GM23338 (cell line): ENCODE measurements around the gene CHST11. TPM values are rescaled to one million over a fixed set of nuclear protein-coding genes. Genes with fewer than 3 reads are reported as not detected.

Source experiments
- ATAC-seq: fragments of 200-7000 bp; cut with Tn5 transposase; 3 replicates; pipeline ENCODE4 v1.9.1; 2020
- DNase-seq: peaks from one replicate; pipeline ENCODE4 v3.0.0-alpha.2; 2015; ENCODE audit warnings: low spot score
- H2AFZ ChIP-seq: fragments of 200-600 bp; sonication (generic); 2 replicates; pipeline ENCODE4 v1.8.0; 2016; ENCODE audit warnings: antibody characterized with exemption, mild to moderate bottlenecking, moderate library complexity
- H3F3A ChIP-seq: fragments of 200-600 bp; sonication (generic); replicated peaks from 2 replicates; pipeline ENCODE4 v1.8.0; 2017; ENCODE audit warnings: antibody characterized with exemption, mixed run types, low read depth
- H3K27ac ChIP-seq: fragments of 200-600 bp; sonication (generic); 2 replicates; pipeline ENCODE4 v1.6.1; 2016; ENCODE audit warnings: low read depth
- H3K27me3 ChIP-seq: fragments of 200-600 bp; sonication (generic); 2 replicates; pipeline ENCODE4 v1.8.0; 2016; ENCODE audit warnings: mild to moderate bottlenecking, mixed run types, moderate library complexity; ENCODE audit not compliant: insufficient read depth
- H3K36me3 ChIP-seq: fragments of 200-600 bp; sonication (generic); 2 replicates; pipeline ENCODE4 v1.8.0; 2016; ENCODE audit warnings: mild to moderate bottlenecking; ENCODE audit not compliant: insufficient read depth
- H3K4me1 ChIP-seq: fragments of 200-600 bp; sonication (generic); 2 replicates; pipeline ENCODE4 v1.8.0; 2016; ENCODE audit warnings: mild to moderate bottlenecking, moderate library complexity; ENCODE audit not compliant: insufficient read depth
- H3K4me2 ChIP-seq: fragments of 200-600 bp; sonication (generic); 2 replicates; pipeline ENCODE4 v1.7.1; 2017; ENCODE audit warnings: mixed run types
- H3K4me3 ChIP-seq: fragments of 200-600 bp; sonication (generic); 2 replicates; pipeline ENCODE4 v1.6.1; 2016; ENCODE audit warnings: mixed run types
- H3K79me2 ChIP-seq: fragments of 200-600 bp; sonication (generic); replicated peaks from 2 replicates; pipeline ENCODE4 v1.8.0; 2017; ENCODE audit warnings: mild to moderate bottlenecking; ENCODE audit not compliant: insufficient read depth
- H3K9me2 ChIP-seq: fragments of 200-600 bp; sonication (generic); 2 replicates; pipeline ENCODE4 v1.8.0; 2017; ENCODE audit not compliant: insufficient read depth
- H4K20me1 ChIP-seq: fragments of 200-600 bp; sonication (generic); replicated peaks from 2 replicates; pipeline ENCODE4 v1.8.0; 2017; ENCODE audit warnings: mild to moderate bottlenecking; ENCODE audit not compliant: insufficient read depth
- H3K27ac Mint-ChIP-seq: 2 replicates; pipeline ENCODE4 v1.8.0; 2020; ENCODE audit warnings: inconsistent platforms, mild to moderate bottlenecking, moderate library complexity, mixed read lengths
- H3K27me3 Mint-ChIP-seq: 3 replicates; pipeline ENCODE4 v1.8.0; 2022; ENCODE audit warnings: low read depth, mild to moderate bottlenecking, moderate library complexity, mixed read lengths, inconsistent platforms; ENCODE audit not compliant: insufficient read depth, poor library complexity
- H3K36me3 Mint-ChIP-seq: 3 replicates; pipeline ENCODE4 v1.8.0; 2021; ENCODE audit warnings: low read depth, mild to moderate bottlenecking, inconsistent platforms, moderate library complexity, mixed read lengths
- H3K4me1 Mint-ChIP-seq: 3 replicates; pipeline ENCODE4 v1.8.0; 2020; ENCODE audit warnings: mild to moderate bottlenecking, inconsistent platforms, mixed read lengths
- H3K4me3 Mint-ChIP-seq: 3 replicates; pipeline ENCODE4 v1.8.0; 2021; ENCODE audit warnings: moderate library complexity, mild to moderate bottlenecking, inconsistent platforms, mixed read lengths
- H3K9me3 Mint-ChIP-seq: 3 replicates; pipeline ENCODE4 v1.8.0; 2020; ENCODE audit warnings: moderate library complexity, mild to moderate bottlenecking, inconsistent platforms, mixed read lengths
- NANOG ChIP-seq: IDR thresholded peaks from 2 replicates; pipeline ENCODE4 v1.6.1; 2016; ENCODE audit warnings: antibody characterized with exemption, borderline replicate concordance
- POLR2AphosphoS5 ChIP-seq: IDR thresholded peaks from 2 replicates; pipeline ENCODE4 v1.6.1; 2016; ENCODE audit warnings: antibody characterized with exemption, low read depth
- STAT1 ChIP-seq: IDR thresholded peaks from one replicate; pipeline ENCODE4 v1.6.1; 2016; ENCODE audit warnings: antibody characterized with exemption; ENCODE audit not compliant: unreplicated experiment
- ZNF114 ChIP-seq: fragments of 250-450 bp; sonication (Bioruptor Pico); IDR thresholded peaks from 2 replicates; pipeline ENCODE4 v1.5.0; 2020; ENCODE audit warnings: mild to moderate bottlenecking, moderate library complexity
- ZNF462 ChIP-seq: fragments of 250-450 bp; sonication (Bioruptor Pico); IDR thresholded peaks from 2 replicates; pipeline ENCODE4 v1.5.0; 2020; ENCODE audit warnings: mild to moderate bottlenecking, moderate library complexity
- polyA plus RNA-seq: library from polyadenylated mRNA; unstranded; fragments of >200 nt; fragmentation: Nextera tagmentation; extraction: Ambion mirVana; gene quantifications from 2 replicates; pipeline ENCODE4 v1.2.1, GENCODE V29; 2016
- total RNA-seq: library from RNA; depleted of rRNA; stranded (reverse); fragments of >200 nt; shearing (Covaris generic); gene quantifications from 2 replicates; pipeline ENCODE4 v1.2.3, GENCODE V29; 2014
- TF ChIP-seq, protein P1 (sequence below), 2 experiments: fragments of 200-600 bp in 1 of 2; sonication (generic) in 1 of 2; conservative IDR thresholded peaks; 2 replicates each; pipeline versions ENCODE4 v1.5.1 to v1.6.1; 2016 to 2017; ENCODE audit warnings: antibody characterized with exemption in 2 of 2, low read depth in 2 of 2, mild to moderate bottlenecking in 2 of 2, moderate library complexity in 1 of 2

CHST11 gene
- total and polyA plus RNA-seq, 2 experiments from 2014 or later: 7.7 to 25.7 TPM

DNA sequence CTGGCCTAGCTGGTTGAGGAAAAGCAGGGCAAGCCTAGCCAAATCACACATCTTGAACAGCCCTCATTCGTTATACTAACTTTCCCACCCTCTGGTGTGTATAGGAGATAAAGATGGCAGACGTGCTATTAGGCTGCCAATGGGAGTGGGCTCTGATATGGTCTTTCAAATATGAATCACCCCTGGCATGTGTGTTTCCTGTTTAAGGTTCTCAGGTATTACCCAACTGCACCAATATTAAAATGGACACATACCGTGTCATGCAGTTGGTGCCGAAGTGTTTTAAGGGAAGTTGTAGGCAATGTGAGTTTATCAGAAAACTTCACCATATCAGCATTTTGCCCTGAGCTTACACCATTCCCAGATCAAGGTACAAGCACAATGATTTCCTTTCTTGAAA, 33.4 kb downstream of the CHST11 start:
- H3K4me2 ChIP-seq: no peak overlapping the region
- no peak overlapping the region for H3K27ac Mint-ChIP-seq
- ATAC-seq: no peak

More for the DNA sequence above, 33.4 kb downstream of the CHST11 start:
- H3F3A ChIP-seq: no peaks in the 10 kb centered on the region
- no peak overlapping the region for H3K4me3 ChIP-seq
- no peaks in the 10 kb centered on the region for H3K9me2 ChIP-seq
- peaks cover 3% of the 10 kb centered on the region; the same call in 1 of the 2 replicates for H3K79me2 ChIP-seq
- Mint-ChIP-seq H3K36me3 (no peaks in the 10 kb centered on the region), H3K27me3 (peaks cover 7% of the 10 kb centered on the region), H3K4me3 (no peak overlapping the region), H3K9me3 (peaks cover 2% of the 10 kb centered on the region; the same call in 1 of the 3 replicates), H3K4me1 (peaks cover 17% of the 10 kb centered on the region)
- DNase-seq: no peak
- TF ChIP-seq ZNF462 (CRISPR knock-in tag) (no peak), POLR2AphosphoS5 (no peak), NANOG (no peak), ZNF114 (CRISPR knock-in tag) (no peak), STAT1 (no peak)
- TF ChIP-seq, protein P1, sequence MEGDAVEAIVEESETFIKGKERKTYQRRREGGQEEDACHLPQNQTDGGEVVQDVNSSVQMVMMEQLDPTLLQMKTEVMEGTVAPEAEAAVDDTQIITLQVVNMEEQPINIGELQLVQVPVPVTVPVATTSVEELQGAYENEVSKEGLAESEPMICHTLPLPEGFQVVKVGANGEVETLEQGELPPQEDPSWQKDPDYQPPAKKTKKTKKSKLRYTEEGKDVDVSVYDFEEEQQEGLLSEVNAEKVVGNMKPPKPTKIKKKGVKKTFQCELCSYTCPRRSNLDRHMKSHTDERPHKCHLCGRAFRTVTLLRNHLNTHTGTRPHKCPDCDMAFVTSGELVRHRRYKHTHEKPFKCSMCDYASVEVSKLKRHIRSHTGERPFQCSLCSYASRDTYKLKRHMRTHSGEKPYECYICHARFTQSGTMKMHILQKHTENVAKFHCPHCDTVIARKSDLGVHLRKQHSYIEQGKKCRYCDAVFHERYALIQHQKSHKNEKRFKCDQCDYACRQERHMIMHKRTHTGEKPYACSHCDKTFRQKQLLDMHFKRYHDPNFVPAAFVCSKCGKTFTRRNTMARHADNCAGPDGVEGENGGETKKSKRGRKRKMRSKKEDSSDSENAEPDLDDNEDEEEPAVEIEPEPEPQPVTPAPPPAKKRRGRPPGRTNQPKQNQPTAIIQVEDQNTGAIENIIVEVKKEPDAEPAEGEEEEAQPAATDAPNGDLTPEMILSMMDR (conservative IDR thresholded peaks at IDR 0.05; ENCODE audit: low read depth in 2 of 2): no peak
- no peaks in the 10 kb centered on the region for H3K27me3 ChIP-seq
- no peaks in the 10 kb centered on the region for H3K36me3 ChIP-seq
- no peak overlapping the region for H3K27ac ChIP-seq
- H4K20me1 ChIP-seq: peaks cover 13% of the 10 kb centered on the region
- no peaks in the 10 kb centered on the region for H3K4me1 ChIP-seq
- H2AFZ ChIP-seq: no peak overlapping the region
